Right atrium auricular region (tissue), 2 donors: ENCODE data around the gene FLNA. TPM values are rescaled to one million over a fixed set of nuclear protein-coding genes. Genes with fewer than 3 reads are reported as not detected.

Experiments used
- DNase-seq: peaks from one replicate; pipeline ENCODE4 v3.0.0-alpha.2; 2019; ENCODE audit warnings: low spot score
- H3K27ac ChIP-seq, 2 donors: fragments of 200-600 bp; sonication (generic); 1 replicate in 1 of 2; 2 replicates in 1 of 2; pipeline ENCODE4 v1.5.1; 2016 to 2019
- H3K27me3 ChIP-seq, 2 donors: fragments of 200-600 bp; sonication (generic); one replicate each; pipeline versions ENCODE4 v1.5.1 to v1.6.0; 2017 to 2019
- H3K36me3 ChIP-seq: fragments of 200-600 bp; sonication (generic); one replicate; pipeline ENCODE4 v1.5.1; 2016
- H3K4me1 ChIP-seq, 2 donors: fragments of 200-600 bp; sonication (generic); one replicate each; pipeline versions ENCODE4 v1.5.1 to v1.6.0; 2017 to 2019
- H3K4me3 ChIP-seq, 2 donors: fragments of 200-600 bp; sonication (generic); 1 replicate in 1 of 2; 2 replicates in 1 of 2; pipeline ENCODE4 v1.5.1; 2017 to 2019; ENCODE audit warnings: mild to moderate bottlenecking in 1 of 2, moderate library complexity in 1 of 2
- H3K9me3 ChIP-seq, 2 donors: fragments of 200-600 bp; sonication (generic); one replicate each; pipeline ENCODE4 v1.5.1; 2019
- total RNA-seq, 2 donors: library from RNA; depleted of rRNA; stranded (reverse); fragments of >200 nt; gene quantifications; one replicate each; pipeline ENCODE4 v1.1.0, GENCODE V29; 2016
- TF ChIP-seq, protein P1 (sequence below), 2 donors: fragments of 200-600 bp; sonication (generic); IDR thresholded peaks; one replicate each; pipeline ENCODE4 v1.5.1; 2019; ENCODE audit warnings: antibody characterized with exemption in 2 of 2

The FLNA gene
- total RNA-seq, 2 donors from 2014 or later, result 263 to 419 TPM

DNA sequence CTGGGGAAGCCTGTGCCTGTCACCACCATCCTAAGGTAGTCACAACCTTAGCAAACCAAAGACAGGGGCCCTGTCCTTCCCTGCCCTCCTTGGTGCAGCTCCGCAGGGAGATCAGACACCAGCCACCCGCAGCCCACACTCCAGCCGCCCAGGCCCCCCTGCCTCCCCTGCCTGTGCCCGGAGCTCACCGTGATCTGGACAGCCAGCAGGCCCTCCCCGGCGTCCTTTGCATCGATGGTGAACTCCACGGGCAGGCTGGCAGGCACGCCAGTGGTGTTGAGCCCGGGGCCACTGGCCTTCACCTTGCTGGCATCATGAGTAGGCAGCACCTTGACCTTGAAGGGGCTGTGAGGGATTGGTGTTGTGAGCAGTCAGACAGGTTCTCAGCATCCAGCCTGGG is 16.4 kb downstream of the FLNA start:
- TF ChIP-seq, protein P1, sequence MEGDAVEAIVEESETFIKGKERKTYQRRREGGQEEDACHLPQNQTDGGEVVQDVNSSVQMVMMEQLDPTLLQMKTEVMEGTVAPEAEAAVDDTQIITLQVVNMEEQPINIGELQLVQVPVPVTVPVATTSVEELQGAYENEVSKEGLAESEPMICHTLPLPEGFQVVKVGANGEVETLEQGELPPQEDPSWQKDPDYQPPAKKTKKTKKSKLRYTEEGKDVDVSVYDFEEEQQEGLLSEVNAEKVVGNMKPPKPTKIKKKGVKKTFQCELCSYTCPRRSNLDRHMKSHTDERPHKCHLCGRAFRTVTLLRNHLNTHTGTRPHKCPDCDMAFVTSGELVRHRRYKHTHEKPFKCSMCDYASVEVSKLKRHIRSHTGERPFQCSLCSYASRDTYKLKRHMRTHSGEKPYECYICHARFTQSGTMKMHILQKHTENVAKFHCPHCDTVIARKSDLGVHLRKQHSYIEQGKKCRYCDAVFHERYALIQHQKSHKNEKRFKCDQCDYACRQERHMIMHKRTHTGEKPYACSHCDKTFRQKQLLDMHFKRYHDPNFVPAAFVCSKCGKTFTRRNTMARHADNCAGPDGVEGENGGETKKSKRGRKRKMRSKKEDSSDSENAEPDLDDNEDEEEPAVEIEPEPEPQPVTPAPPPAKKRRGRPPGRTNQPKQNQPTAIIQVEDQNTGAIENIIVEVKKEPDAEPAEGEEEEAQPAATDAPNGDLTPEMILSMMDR (IDR thresholded peaks at IDR 0.05), result no peak
- DNase-seq, result no peak
- Histone ChIP-seq H3K27ac (peak overlapping the region in 1 of 2 donors; percentile 46), H3K27me3 (no peaks in the 10 kb centered on the region), H3K4me3 (no peak overlapping the region), H3K36me3 (peaks cover 90% of the 10 kb centered on the region), H3K4me1 (peaks cover 0 to 18% of the 10 kb centered on the region in 2 donors), H3K9me3 (no peaks in the 10 kb centered on the region)

DNA sequence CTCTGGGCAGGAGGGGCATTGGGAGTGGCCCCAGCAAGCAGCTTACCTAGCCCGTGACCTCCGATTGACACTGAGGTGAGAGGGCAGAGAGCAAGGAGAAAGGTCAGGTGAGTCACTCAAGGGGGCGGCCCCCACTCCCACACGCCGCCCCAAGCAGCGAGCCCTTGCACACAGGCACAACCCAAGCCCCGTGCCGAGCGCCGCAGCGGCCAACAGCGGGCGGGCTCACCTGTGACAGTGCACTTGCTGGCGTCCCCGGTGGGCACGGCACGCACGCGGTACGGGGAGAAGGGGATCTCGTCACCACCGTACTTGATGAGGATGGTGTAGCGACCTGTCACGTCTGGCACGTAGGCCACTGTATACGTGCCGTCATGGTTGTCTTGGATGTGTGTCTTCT is 17.2 kb downstream of the FLNA start:
- Histone ChIP-seq H3K36me3 (peaks cover 90% of the 10 kb centered on the region), H3K27me3 (no peaks in the 10 kb centered on the region), H3K9me3 (no peaks in the 10 kb centered on the region), H3K4me1 (peaks cover 0 to 18% of the 10 kb centered on the region in 2 donors), H3K27ac (no peak overlapping the region), H3K4me3 (no peak overlapping the region)
- no peak for DNase-seq
- TF ChIP-seq, protein P1 (IDR thresholded peaks at IDR 0.05), result no peak

DNA sequence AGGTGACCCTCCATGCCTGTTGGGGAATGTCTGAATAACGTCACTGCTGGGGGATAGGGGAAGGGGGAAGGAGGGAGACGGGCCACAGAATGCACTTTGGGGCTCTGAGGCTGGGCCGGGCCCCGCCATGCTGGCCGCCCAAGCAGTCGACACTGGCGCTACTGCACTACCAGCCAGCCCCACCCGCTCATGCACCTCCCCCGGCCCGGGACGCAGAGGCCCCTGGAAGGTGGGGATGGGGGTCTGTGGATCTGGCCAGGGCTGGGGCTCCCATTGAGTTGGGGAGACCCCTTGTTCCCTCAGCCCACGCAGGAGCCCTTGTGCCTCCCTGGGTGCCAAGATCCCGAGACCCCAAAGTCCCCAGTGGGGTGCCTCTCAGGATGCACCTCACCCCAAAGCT is 17.8 kb downstream of the FLNA start:
- Histone ChIP-seq H3K4me3 (no peak overlapping the region), H3K9me3 (no peaks in the 10 kb centered on the region), H3K27me3 (no peaks in the 10 kb centered on the region), H3K36me3 (peaks cover 90% of the 10 kb centered on the region), H3K4me1 (peaks cover 0 to 18% of the 10 kb centered on the region in 2 donors), H3K27ac (peak overlapping the region in 1 of 2 donors; percentile 28)
- TF ChIP-seq, protein P1 (IDR thresholded peaks at IDR 0.05), result no peak
- DNase-seq, result no peak

DNA sequence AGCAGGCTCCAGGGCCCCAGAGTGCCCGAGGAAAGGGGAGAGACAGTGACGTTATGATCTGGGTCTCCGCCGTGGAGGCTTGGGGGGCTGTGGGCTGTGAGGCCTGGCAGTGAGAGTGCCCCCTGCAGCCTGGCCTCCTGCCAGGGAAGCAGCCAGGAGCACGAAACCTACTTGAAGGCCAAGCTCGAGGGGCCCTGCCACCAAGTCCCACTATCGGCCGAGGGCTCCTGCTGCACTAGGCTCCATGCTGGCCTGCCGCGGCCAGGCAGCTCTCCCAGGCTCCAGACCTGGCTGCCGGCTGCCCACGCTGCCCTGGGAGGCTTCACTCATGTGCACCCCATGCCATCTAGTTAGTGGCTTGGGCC is 18.7 kb downstream of the FLNA start:
- H3K36me3 ChIP-seq, result peaks cover 92% of the 10 kb centered on the region
- H3K27me3 ChIP-seq, result no peaks in the 10 kb centered on the region
- TF ChIP-seq, protein P1 (IDR thresholded peaks at IDR 0.05), result no peak
- H3K4me3 ChIP-seq, result no peak overlapping the region
- H3K27ac ChIP-seq, result peak overlapping the region in 1 of 2 donors; percentile 28
- no peak for DNase-seq
- H3K9me3 ChIP-seq, result no peaks in the 10 kb centered on the region
- peaks cover 0 to 18% of the 10 kb centered on the region in 2 donors for H3K4me1 ChIP-seq

DNA sequence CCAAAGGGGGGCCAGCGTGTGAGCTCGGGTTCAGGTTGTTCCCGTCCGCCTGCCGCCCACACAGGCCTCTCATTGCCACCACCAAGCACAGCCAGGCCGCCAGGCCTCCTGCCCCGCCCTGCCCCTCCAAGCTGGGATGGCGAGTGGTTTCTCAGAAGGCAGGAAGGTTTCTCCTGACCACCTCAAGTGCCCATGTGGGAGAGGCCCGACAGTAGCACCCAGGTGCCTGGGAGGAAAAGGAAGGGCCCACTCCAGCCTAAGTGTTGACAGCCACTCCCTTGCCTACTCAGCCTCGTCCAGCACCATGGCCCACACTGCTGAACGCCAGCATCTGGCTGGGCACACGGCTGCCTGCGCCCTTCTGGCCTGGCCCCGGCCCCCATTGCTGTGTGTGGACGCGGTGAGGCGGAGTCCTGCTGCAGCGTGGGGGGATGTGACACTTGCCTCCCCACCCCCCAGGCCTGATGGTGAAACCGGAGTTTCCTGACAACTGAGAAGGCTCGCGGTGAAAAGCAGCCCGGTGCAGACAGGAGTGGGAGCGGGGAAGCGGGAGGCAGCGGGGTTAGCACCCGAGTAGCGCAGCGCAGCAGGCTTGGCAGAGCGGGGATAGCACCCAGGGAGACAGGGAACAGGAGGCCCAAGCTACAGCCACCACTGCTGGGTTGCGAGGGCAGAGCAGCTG is 19.2 kb downstream of the FLNA start:
- Histone ChIP-seq H3K4me1 (peaks cover 0 to 18% of the 10 kb centered on the region in 2 donors), H3K9me3 (no peaks in the 10 kb centered on the region), H3K27ac (peak overlapping the region in 1 of 2 donors; percentile 28), H3K36me3 (peaks cover 92% of the 10 kb centered on the region), H3K27me3 (no peaks in the 10 kb centered on the region), H3K4me3 (no peak overlapping the region)
- TF ChIP-seq, protein P1 (IDR thresholded peaks at IDR 0.05), result no peak
- no peak for DNase-seq

DNA sequence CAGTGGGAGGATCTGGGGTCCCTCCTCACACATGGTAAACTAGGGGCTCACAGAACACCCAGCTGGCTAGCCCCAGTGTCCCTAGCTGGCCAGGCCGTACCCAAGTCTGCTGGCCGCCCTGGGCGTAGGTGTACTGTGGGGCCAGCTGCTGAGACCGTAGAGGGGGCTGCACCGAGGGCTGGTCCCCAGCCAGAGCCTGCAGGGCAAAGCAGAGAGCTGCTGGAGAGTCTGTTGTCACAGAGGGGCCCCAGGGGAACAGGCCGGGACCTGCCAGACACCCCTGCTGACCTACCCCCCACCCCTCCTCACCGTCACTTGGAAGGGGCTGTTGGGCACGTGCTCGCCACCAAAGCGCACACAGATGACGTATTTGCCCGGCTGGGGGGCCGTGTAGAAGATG is 19.9 kb downstream of the FLNA start:
- Histone ChIP-seq H3K9me3 (no peaks in the 10 kb centered on the region), H3K36me3 (peaks cover 90% of the 10 kb centered on the region), H3K4me3 (no peak overlapping the region), H3K27me3 (no peaks in the 10 kb centered on the region), H3K4me1 (peaks cover 0 to 11% of the 10 kb centered on the region in 2 donors), H3K27ac (peak overlapping the region in 1 of 2 donors; percentile 7)
- no peak for DNase-seq
- TF ChIP-seq, protein P1 (IDR thresholded peaks at IDR 0.05), result no peak
